ENCODE results near the gene PCP4L1. TPM values are rescaled to one million over a fixed set of nuclear protein-coding genes. Genes with fewer than 3 reads are reported as not detected.

PCP4L1 gene
- not detected in 2 replicates for total RNA-seq

DNA sequence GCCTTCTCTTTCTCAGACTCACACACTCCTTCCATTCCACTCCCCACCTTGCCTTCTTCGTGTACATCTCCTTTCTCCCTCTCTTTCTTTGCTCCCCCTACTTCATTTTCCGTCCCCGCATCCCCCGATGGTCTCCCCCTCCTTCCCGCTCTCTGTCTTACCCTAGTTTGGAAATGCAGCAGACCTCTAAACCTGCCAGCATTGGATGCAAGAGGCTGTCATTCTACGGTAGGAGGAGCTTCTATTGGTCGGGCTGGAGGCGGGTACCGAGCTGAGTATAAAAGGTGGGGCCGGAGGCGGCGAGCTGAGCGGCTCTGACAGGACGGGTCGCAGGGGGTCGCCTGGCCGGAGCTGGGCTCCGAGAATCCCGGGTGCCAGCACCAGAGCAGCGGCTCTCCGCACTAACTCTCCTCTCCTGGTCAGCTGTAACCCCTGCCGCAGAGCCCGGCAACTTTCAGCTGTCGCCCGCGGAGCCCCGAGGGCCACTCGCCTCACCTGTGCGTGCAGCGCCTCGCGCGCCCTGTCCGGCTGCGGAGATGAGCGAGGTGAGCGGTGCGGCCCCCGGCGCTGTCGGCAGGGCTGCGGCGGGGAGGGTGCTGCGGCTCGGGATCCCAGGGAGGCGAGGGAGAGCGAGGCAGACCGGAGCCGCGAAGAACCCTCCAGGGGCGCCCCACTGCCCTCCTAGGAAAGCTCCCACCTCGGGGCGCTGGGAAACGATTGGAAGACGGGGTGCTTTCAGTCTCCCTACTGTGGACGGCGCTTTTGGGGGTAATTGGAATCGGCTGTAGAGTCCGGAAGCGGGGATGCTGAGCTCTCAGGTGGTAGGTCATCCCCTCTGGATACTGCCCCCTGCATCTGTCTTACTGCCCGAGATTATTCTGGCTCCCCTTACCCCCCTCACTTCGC lies at the start of gene PCP4L1:
PCP4L1 (plus strand) TSS at position 307 of the 906 bp plus-strand sequence; CDS start at position 537, 230 bp downstream.

DNA sequence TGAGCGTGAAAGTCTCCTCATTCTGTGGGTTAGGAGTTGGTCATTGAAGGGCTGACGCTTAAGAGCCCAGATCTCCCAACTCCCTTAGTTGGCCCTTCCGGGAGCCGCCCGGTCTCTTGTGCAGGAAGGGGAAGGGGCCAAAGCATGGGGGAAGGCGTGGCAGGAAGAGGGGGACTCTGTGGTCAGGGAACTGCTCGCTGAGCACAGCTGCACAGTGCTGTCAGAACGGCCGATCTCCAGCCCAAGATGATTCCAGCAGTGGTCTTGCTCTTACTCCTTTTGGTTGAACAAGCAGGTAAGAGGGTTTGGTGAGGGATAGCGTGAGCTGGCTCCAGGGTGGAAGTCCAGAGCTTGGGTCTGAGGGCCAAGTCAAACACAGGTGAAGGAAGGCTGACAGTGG lies 43.5 kb upstream of the PCP4L1 start, which contains the start of gene FCER1G:
FCER1G (plus strand) TSS at position 220 of the 400 bp plus-strand sequence; CDS start at position 247, 27 bp downstream.

DNA sequence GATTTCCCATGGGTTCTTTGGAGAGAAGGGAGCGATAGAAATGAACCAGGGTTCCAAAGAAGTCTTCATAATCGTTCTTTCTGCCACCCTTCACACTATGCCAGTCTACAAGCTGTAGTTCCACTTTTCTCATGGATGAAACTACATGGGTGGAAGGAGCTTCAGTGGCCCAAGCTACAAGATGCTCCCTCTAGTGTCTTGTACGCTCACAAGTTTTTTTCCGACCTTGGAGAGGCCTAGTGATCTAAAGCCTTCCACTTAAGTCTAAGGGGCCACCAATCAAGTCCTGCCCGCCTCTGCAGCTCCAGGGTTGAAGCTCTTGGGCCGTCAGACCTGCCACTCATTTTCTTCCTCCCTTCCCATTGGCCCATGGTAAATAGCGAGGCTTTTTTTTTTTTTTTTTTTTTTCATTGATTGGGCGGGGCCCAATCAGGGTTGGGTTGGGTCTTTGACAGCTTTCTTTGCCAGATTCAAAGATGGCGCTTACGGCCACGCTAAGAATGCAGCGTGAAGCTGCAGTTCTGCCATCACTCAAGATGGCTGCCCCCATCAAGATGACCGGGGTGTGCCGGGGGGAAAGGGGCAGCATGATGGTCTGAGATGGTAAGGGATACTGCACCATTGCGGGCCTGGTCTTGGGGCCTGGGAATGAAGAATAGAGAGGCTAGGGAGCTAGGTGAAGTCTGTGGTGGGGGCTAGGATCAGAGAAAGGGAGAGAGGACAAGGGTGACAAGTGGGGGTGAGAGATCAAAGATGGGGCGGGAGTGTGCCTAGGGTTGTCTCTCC lies 32.8 kb upstream of the PCP4L1 start, which contains the start of gene TOMM40L:
TOMM40L (plus strand) TSS at position 527 of the 786 bp plus-strand sequence. CDS start 430 bp downstream, outside the sequence.

DNA sequence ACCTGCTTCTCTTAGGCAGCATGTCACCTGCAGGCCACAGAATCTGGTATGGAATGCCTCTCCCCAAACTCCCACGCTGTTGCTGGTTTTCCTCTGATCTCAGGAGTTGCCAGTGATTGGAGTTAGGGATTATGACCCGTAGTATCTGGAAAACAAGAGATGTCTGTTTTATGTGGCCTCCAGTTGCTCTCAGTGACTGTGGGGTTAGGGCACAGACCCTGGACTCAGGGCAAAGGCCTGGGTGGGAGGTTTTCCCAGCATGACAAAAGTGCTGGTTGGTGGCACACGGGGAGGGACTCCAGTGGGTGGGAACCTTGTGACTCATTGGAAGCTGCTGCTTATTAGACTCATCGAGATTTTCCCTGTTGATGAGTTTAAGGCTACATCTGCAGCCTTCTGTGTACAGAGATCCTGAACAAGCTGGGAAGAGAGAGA lies 20.5 kb upstream of the PCP4L1 start, which contains the start of gene NR1I3:
NR1I3 (minus strand) TSS at position 165 of the 435 bp plus-strand sequence. CDS start 1,638 bp downstream, outside the sequence.

DNA sequence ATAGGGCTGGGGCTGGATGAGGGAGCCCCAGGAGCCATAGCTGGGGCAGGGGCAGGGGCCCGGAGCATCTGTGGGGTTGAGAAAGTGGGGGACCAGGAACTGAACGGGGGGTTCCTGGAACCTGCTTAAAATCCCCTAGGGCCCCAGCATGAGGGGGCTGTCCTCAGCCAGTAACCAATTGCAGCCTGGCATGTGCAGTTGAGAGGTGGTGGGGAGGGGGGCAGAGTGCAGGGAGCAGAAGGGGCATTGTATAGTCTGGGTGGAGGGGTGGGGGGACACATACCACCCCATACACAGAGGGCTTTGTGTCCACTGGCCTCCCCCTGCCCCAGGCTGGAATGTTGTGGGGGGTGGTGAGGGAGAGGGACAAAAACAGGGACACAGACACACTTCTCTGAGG lies 51.3 kb downstream of the PCP4L1 start, which contains the start of gene MPZ:
MPZ (minus strand) TSS at position 101 of the 400 bp plus-strand sequence; CDS start at position 38, 63 bp downstream.

DNA sequence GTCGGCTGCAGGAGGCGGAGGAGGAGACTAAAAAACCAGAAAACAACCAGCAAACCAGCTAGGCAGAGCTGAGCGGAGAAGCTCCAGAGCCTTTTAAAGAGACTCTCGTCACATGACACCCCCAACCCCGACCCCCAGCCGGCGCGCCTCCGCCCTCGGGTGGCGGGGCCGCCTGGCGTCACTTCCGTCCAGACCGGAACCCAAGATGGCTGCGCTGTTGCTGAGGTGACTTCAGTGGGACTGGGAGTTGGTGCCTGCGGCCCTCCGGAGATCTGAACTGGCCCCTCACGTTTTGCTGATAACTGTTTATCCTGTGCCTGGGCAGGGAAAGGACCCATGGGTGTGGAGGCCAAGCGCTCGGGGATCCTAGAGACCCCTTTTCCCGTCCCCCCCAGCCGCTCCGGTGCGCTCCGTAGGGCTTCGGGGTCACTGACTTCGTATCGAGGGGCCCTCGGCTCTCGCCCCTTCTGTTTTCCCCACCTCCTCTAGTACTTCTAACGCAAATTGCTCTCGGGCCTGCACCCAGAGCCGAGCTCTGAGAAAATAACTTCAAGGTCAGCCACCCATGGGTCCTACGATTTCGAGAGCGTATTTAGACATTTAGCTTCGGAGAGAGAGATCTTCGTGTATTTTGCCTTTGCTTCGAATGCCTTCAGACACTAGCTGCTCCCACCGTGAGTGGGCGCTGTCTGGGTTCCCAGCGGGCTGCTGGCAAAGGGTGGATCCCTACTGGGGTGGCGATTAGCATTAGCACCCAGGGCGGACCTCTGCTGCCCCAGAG lies 55.8 kb downstream of the PCP4L1 start, which contains the start of gene SDHC:
SDHC (plus strand) TSS at position 181 of the 781 bp plus-strand sequence; CDS start at position 206, 25 bp downstream.

Other genes starting within 250 kb of the PCP4L1 start
- gene F11R, start 237.6 kb upstream of the PCP4L1 start, total RNA-seq: 104 and 115 TPM in 2 replicates
- 38.3 and 82.1 TPM in 2 replicates for gene TSTD1, start 219.8 kb upstream of the PCP4L1 start, total RNA-seq
- gene USF1, start 212.8 kb upstream of the PCP4L1 start, total RNA-seq: 81.5 and 113 TPM in 2 replicates
- not detected in 2 replicates for gene ARHGAP30, start 188.9 kb upstream of the PCP4L1 start, total RNA-seq
- 0.15 and 0.32 TPM in 2 replicates for gene NECTIN4, start 169.2 kb upstream of the PCP4L1 start, total RNA-seq
- 0.65 and 2.9 TPM in 2 replicates for gene KLHDC9, start 160.4 kb upstream of the PCP4L1 start, total RNA-seq
- gene PFDN2, start 140.7 kb upstream of the PCP4L1 start, total RNA-seq: 96.8 and 148 TPM in 2 replicates
- 9.7 and 14.7 TPM in 2 replicates for gene NIT1, start 140.6 kb upstream of the PCP4L1 start, total RNA-seq
- 31.2 and 35.4 TPM in 2 replicates for gene DEDD, start 126.1 kb upstream of the PCP4L1 start, total RNA-seq
- gene UFC1, start 104.8 kb upstream of the PCP4L1 start, total RNA-seq: 105 and 141 TPM in 2 replicates
- gene USP21, start 99.2 kb upstream of the PCP4L1 start, total RNA-seq: 3.3 and 5.5 TPM in 2 replicates
- 16.3 and 17.5 TPM in 2 replicates for gene PPOX, start 92.3 kb upstream of the PCP4L1 start, total RNA-seq
- 18.5 and 19.8 TPM in 2 replicates for gene B4GALT3, start 81.2 kb upstream of the PCP4L1 start, total RNA-seq
- gene ADAMTS4, start 59.7 kb upstream of the PCP4L1 start, total RNA-seq: 16.0 and 16.6 TPM in 2 replicates
- 206 and 233 TPM in 2 replicates for gene NDUFS2, start 56.4 kb upstream of the PCP4L1 start, total RNA-seq
- gene FCER1G, start 43.5 kb upstream of the PCP4L1 start, total RNA-seq: not detected in 2 replicates
- gene APOA2, start 35.1 kb upstream of the PCP4L1 start, total RNA-seq: not detected in 2 replicates
- 15.9 and 21.9 TPM in 2 replicates for gene TOMM40L, start 32.7 kb upstream of the PCP4L1 start, total RNA-seq
- not detected in 2 replicates for gene NR1I3, start 20.5 kb upstream of the PCP4L1 start, total RNA-seq
- gene MPZ, start 51.2 kb downstream of the PCP4L1 start, total RNA-seq: 0.15 and 0.32 TPM in 2 replicates
- gene SDHC, start 55.6 kb downstream of the PCP4L1 start, total RNA-seq: 22.1 and 46.2 TPM in 2 replicates
- gene CFAP126, start 109.1 kb downstream of the PCP4L1 start, total RNA-seq: not detected in 2 replicates
- gene FCGR2A, start 246.7 kb downstream of the PCP4L1 start, total RNA-seq: not detected in 2 replicates

Data from epithelial cell of umbilical artery (primary cell).